IMR-90 (cell line): ENCODE data around the gene ITPR2. TPM values are rescaled to one million over a fixed set of nuclear protein-coding genes. Genes with fewer than 3 reads are reported as not detected.

Experiments
- ATAC-seq: fragments of 200-7000 bp; cut with Tn5 transposase; 2 replicates; pipeline ENCODE4 v1.9.1; 2020; ENCODE audit warnings: low read depth, mild to moderate bottlenecking, moderate library complexity
- BruUV-seq: library from RNA; stranded (reverse); fragments of 400-500 nt; replicated peaks from 2 replicates; lab custom pipeline; 2021; lab: Mats Ljungman, UMichigan
- CTCF ChIA-PET: fragments of 300-600 bp; formaldehyde crosslinking; extraction: SDS; loops from one replicate; lab custom pipeline; 2021; ENCODE audit warnings: antibody characterized with exemption; lab: Yijun Ruan, JAX
- POLR2A ChIA-PET: fragments of 300-600 bp; sonication (Branson Sonifier 250); formaldehyde crosslinking; loops from one replicate; lab custom pipeline; 2022; ENCODE audit warnings: antibody characterized with exemption; ENCODE audit not compliant: unreplicated experiment; lab: Charles Lee
- DNase-seq: peaks from one replicate; pipeline ENCODE4 v3.0.0; 2013
- H2AFZ ChIP-seq: replicated peaks from 2 replicates; pipeline ENCODE3; 2013; ENCODE audit warnings: low read length, mild to moderate bottlenecking; ENCODE audit not compliant: poor library complexity
- H2AK5ac ChIP-seq: 2 replicates; pipeline ENCODE4 v1.6.1; 2013; ENCODE audit warnings: low read depth, low read length, inconsistent platforms
- H2AK9ac ChIP-seq: replicated peaks from 2 replicates; pipeline ENCODE3; 2013; ENCODE audit warnings: mild to moderate bottlenecking, low read depth, low read length, moderate library complexity; ENCODE audit not compliant: poor library complexity
- H2BK120ac ChIP-seq: 2 replicates; pipeline ENCODE4 v1.6.1; 2013; ENCODE audit warnings: low read depth, low read length, inconsistent platforms
- H2BK15ac ChIP-seq: 3 replicates; pipeline ENCODE4 v1.6.1; 2013; ENCODE audit warnings: low read depth, low read length, inconsistent platforms
- H2BK20ac ChIP-seq: 2 replicates; pipeline ENCODE4 v1.6.1; 2013; ENCODE audit warnings: low read depth, mild to moderate bottlenecking, inconsistent platforms, low read length, moderate library complexity
- H2BK5ac ChIP-seq: 2 replicates; pipeline ENCODE4 v1.6.1; 2013; ENCODE audit warnings: mild to moderate bottlenecking, low read depth, low read length, inconsistent platforms; ENCODE audit not compliant: poor library complexity, severe bottlenecking
- H3K14ac ChIP-seq: replicated peaks from 2 replicates; pipeline ENCODE4 v1.6.1; 2013; ENCODE audit warnings: low read depth, low read length, inconsistent platforms
- H3K18ac ChIP-seq: 2 replicates; pipeline ENCODE4 v1.6.1; 2013; ENCODE audit warnings: low read depth, low read length, control low read depth
- H3K23ac ChIP-seq: 2 replicates; pipeline ENCODE4 v1.6.1; 2013; ENCODE audit warnings: low read depth, low read length, inconsistent platforms
- H3K27ac ChIP-seq: 2 replicates; pipeline ENCODE4 v1.5.1; 2013; ENCODE audit warnings: mild to moderate bottlenecking, control low read depth, low read length; ENCODE audit not compliant: insufficient read depth
- H3K27me3 ChIP-seq: 2 replicates; pipeline ENCODE4 v1.6.1; 2013; ENCODE audit warnings: low read length; ENCODE audit not compliant: control insufficient read depth, insufficient read depth
- H3K36me3 ChIP-seq: 2 replicates; pipeline ENCODE4 v1.6.1; 2013; ENCODE audit warnings: low read length, mixed read lengths; ENCODE audit not compliant: control insufficient read depth, insufficient read depth
- H3K4ac ChIP-seq: 2 replicates; pipeline ENCODE4 v1.6.1; 2013; ENCODE audit warnings: low read depth, low read length, inconsistent platforms
- H3K4me1 ChIP-seq: 2 replicates; pipeline ENCODE4 v1.6.1; 2013; ENCODE audit warnings: low read length, mixed read lengths; ENCODE audit not compliant: control insufficient read depth, insufficient read depth
- H3K4me2 ChIP-seq: 2 replicates; pipeline ENCODE4 v1.6.1; 2013; ENCODE audit warnings: low read depth, mild to moderate bottlenecking, control low read depth, low read length, moderate library complexity
- H3K4me3 ChIP-seq: 2 replicates; pipeline ENCODE4 v1.5.1; 2013; ENCODE audit warnings: low read depth, mild to moderate bottlenecking, control low read depth, low read length, moderate library complexity; ENCODE audit not compliant: insufficient read depth
- H3K56ac ChIP-seq: 2 replicates; pipeline ENCODE4 v1.6.1; 2013; ENCODE audit warnings: low read length, inconsistent platforms; ENCODE audit not compliant: insufficient read depth; ENCODE audit errors: extremely low read depth
- H3K79me1 ChIP-seq, 2 experiments: 2 replicates each; pipeline ENCODE4 v1.6.1; 2013; ENCODE audit warnings: low read length in 2 of 2, inconsistent platforms in 1 of 2, low read depth in 1 of 2
- H3K9ac ChIP-seq: 2 replicates; pipeline ENCODE4 v1.6.1; 2013; ENCODE audit warnings: low read depth, low read length, control low read depth
- H3K9me1 ChIP-seq: 2 replicates; pipeline ENCODE4 v1.6.1; 2013; ENCODE audit warnings: low read length, inconsistent platforms; ENCODE audit not compliant: insufficient read depth
- H3K9me3 ChIP-seq: 2 replicates; pipeline ENCODE4 v1.6.1; 2013; ENCODE audit warnings: low read length; ENCODE audit not compliant: control insufficient read depth, insufficient read depth
- H4K20me1 ChIP-seq: 2 replicates; pipeline ENCODE4 v1.6.1; 2013; ENCODE audit warnings: low read length, inconsistent platforms; ENCODE audit not compliant: insufficient read depth
- H4K5ac ChIP-seq: 2 replicates; pipeline ENCODE4 v1.6.1; 2013; ENCODE audit warnings: mild to moderate bottlenecking, low read depth, low read length, control low read depth
- H4K8ac ChIP-seq, 2 experiments: 2 replicates each; pipeline ENCODE4 v1.6.1; 2013; ENCODE audit warnings: low read depth in 2 of 2, low read length in 2 of 2, control low read depth in 1 of 2, inconsistent platforms in 1 of 2
- H4K91ac ChIP-seq: 2 replicates; pipeline ENCODE4 v1.6.1; 2013; ENCODE audit warnings: low read depth, low read length, inconsistent platforms; ENCODE audit not compliant: insufficient read depth
- CHD1 ChIP-seq: IDR thresholded peaks from 2 replicates; pipeline ENCODE4 v1.6.1; 2012; ENCODE audit warnings: low read depth, low read length, improper control_type of control experiment
- FOS ChIP-seq: fragments of 150-350 bp; IDR thresholded peaks from 2 replicates; pipeline ENCODE4 v1.6.1; 2016; ENCODE audit warnings: low read depth, low read length
- MAFK ChIP-seq: IDR thresholded peaks from 2 replicates; pipeline ENCODE4 v1.6.1; 2012; ENCODE audit warnings: low read depth, low read length, improper control_type of control experiment
- MXI1 ChIP-seq: IDR thresholded peaks from 2 replicates; pipeline ENCODE4 v1.6.1; 2012; ENCODE audit warnings: low read depth, mild to moderate bottlenecking, low read length, moderate library complexity, borderline replicate concordance
- NFE2L2 ChIP-seq: fragments of 150-350 bp; IDR thresholded peaks from 2 replicates; pipeline ENCODE4 v1.6.1; 2016; ENCODE audit warnings: low read depth, mild to moderate bottlenecking, low read length
- POLR2A ChIP-seq: IDR thresholded peaks from 2 replicates; pipeline ENCODE4 v1.6.1; 2012; ENCODE audit warnings: mild to moderate bottlenecking, low read depth, low read length
- RCOR1 ChIP-seq: IDR thresholded peaks from 2 replicates; pipeline ENCODE4 v1.6.1; 2012; ENCODE audit warnings: mild to moderate bottlenecking, low read length, improper control_type of control experiment; ENCODE audit not compliant: insufficient replicate concordance
- WGBS, 2 experiments: methylation state at CpG; one replicate each; pipeline versions ENCODE4 v1.1.5 to v1.1.7; 2013; ENCODE audit warnings: missing lambda C conversion rate in 2 of 2; ENCODE audit not compliant: insufficient read length in 1 of 2; ENCODE audit errors: extremely low coverage in 2 of 2; 5-methylcytosine and 5-hydroxymethylcytosine counted together
- dilution Hi-C: fragments of 300-500 bp; cut with HindIII; formaldehyde crosslinking; loops from one replicate; pipeline ENCODE4 v1.14.3; 2018; ENCODE audit warnings: low sequenced_read_pairs; ENCODE audit not compliant: unreplicated experiment
- in situ Hi-C: fragments of 300-500 bp; cut with MboI; formaldehyde crosslinking; loops from 3 replicates; pipeline ENCODE4 v1.14.3; 2019; ENCODE audit warnings: low sequenced_read_pairs, inconsistent platforms, mixed read lengths
- intact Hi-C: fragments of 100-400 bp; cut with micrococcal nuclease; formaldehyde crosslinking; loops from 2 replicates; pipeline ENCODE4 v1.10.0; 2022
- polyA plus RNA-seq, 3 experiments: library from polyadenylated mRNA; depleted of rRNA; stranded (reverse); fragments of >200 nt; gene quantifications; 2 replicates each; pipeline ENCODE4 v1.2.3, GENCODE V29; 2012; ENCODE audit warnings: low replicate concordance in 1 of 3
- total RNA-seq: library from RNA; depleted of rRNA; stranded (reverse); fragments of >200 nt; gene quantifications from 2 replicates; pipeline ENCODE4 v1.2.3, GENCODE V29; 2012

ITPR2 gene
- total and polyA plus RNA-seq, 2 of the 4 experiments (the other 2 are of a cell fraction) = 1.2 to 9.0 TPM

DNA sequence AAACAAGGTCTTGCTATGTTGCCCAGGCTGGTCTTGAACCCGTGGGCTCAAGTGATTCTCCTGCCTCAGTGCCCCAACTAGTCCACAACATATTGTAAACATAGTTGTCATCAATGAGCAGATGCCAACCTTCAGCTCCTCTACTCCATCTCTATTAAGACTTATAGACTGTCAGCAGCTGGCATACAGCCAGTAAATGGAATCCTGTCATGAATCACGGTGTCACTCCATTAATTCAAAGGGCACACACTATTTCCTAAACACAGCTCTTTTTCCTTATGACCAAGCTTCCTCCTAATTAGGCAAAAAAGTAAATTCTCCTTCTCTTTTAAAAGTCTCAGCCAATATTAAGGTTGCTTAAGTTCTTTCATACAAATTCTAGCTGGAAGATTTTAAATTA, 111.2 kb downstream of the ITPR2 start:
- H3K4me3 ChIP-seq = no peak overlapping the region
- no peak overlapping the region for H3K4me2 ChIP-seq
- in situ Hi-C loops = no loop called here
- dilution Hi-C loops = no loop called here
- no peak overlapping the region for H4K5ac ChIP-seq
- H4K20me1 ChIP-seq = no peaks in the 10 kb centered on the region
- CTCF ChIA-PET = interaction anchor here (0.9 kb wide), 1 partner anchor 65 kb away, joined by 3 read pairs; no protein-coding TSS in a partner anchor
- DNase-seq = no peak
- H3K79me1 ChIP-seq = no peaks in the 10 kb centered on the region
- H2BK20ac ChIP-seq = no peak overlapping the region
- H3K4ac ChIP-seq = no peak overlapping the region
- H2BK120ac ChIP-seq = no peak overlapping the region
- no peak overlapping the region for H3K23ac ChIP-seq
- no peak overlapping the region for H4K8ac ChIP-seq
- ATAC-seq = no peak
- POLR2A ChIA-PET = no interaction called here
- peaks cover 3% of the 10 kb centered on the region; the same call in 1 of the 2 replicates for H3K9me1 ChIP-seq
- no peak overlapping the region for H2AK9ac ChIP-seq
- no peaks in the 10 kb centered on the region for H3K36me3 ChIP-seq
- H3K9ac ChIP-seq = no peak overlapping the region
- no peak overlapping the region for H3K14ac ChIP-seq
- H3K9me3 ChIP-seq = no peaks in the 10 kb centered on the region
- H2BK5ac ChIP-seq = no peak overlapping the region
- H3K4me1 ChIP-seq = peaks cover 4% of the 10 kb centered on the region
- no TSS peak for BruUV-seq
- no peak overlapping the region for H2AFZ ChIP-seq
- 0% methylated on average over 1 of the region's 2 CpGs; no CpG with 5 or more reads in 1 of the 2 experiments for WGBS, 2 experiments
- H2BK15ac ChIP-seq = no peak overlapping the region
- TF ChIP-seq MAFK = no peak
- TF ChIP-seq RCOR1 = no peak
- no peak for TF ChIP-seq MXI1
- no peak for TF ChIP-seq POLR2A
- no peak for TF ChIP-seq CHD1
- TF ChIP-seq FOS = no peak
- TF ChIP-seq NFE2L2 = no peak
- no peak overlapping the region for H3K18ac ChIP-seq
- H2AK5ac ChIP-seq = no peak overlapping the region
- no peak overlapping the region for H4K91ac ChIP-seq
- intact Hi-C loops = loop anchor here (2.0 to 5.0 kb wide), 3 partner anchors 61 to 166 kb away; partner anchors contain the start of gene ITPR2
- H3K27ac ChIP-seq = no peak overlapping the region
- no peak overlapping the region for H3K56ac ChIP-seq
- H3K27me3 ChIP-seq = no peaks in the 10 kb centered on the region
